GM19328 (cell line): ENCODE results near the gene SLC22A23.

Experiments
- ATAC-seq: cut with Tn5 transposase; IDR thresholded peaks from one replicate; pipeline ENCODE4 v1.9.1; 2021; ENCODE audit warnings: mild to moderate bottlenecking, moderate library complexity; ENCODE audit not compliant: unreplicated experiment

SLC22A23 gene

DNA sequence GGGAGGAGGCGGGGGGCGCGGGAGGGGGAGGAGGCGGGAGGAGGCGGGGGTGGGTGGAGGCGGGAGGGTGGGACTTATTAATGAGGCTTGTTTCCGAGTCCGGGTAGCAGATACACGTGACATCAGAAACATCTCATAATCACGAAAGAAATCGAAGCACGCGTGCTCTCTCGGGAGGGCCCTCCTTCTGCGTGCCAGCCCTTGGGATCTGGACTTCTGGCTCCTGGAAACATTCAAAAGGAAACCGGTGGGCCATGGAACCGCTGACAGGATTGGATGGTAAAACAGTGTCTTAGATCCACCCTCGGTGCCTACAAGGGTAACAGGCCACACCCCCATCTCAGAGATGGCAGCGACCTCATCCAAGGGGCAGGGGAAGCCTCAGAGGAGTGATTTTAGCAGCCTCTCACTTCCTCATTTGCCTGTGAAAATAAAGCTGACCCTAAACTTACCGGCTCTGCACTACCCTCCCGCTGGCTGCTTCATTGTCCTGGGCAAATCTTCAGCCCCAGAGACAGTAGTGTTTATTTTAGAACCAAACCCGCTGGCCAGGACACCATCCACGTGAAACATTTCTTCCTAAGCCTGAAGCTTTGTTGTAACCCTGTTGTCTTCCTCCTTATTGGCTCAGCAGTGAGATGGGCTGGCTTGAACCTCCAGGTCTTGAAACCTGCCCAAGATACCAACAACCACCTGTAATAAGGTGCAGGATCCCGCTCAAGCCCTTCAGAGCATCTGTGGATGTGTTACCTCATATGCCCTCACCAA is 100.6 kb downstream of the SLC22A23 start:
- ATAC-seq = no peak

DNA sequence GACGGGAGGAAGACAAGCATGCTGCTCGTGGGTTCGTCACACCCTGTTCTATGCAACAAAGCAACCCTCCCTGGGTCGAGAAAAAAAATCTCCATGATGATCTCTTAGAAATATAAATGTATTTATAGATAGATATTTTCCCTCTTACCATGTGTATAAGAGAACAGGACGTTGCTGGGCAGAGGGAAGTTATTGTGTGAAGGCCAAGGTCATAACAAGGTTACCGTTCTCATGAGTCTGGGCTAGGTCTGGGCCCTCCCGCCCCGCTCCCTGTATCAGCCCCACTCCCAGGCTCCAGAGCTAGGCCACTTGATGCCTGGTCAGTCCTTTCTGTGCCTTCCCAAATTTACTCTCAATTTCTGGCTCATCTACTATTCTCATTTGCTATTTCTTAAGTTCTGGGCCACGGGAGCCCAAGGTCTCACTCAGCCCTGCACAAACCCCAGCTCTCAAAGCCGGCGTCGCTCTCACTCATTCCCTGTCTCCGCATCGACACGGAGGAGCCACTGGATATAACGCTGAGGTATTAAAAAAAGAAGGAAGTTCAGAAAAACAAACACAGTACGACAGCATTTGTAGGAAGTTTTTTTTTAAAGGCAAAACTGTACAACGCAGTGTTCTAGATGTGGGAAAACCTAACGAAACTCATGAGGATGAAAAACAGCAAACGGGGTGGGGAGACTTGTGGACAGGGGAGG is 101.3 kb downstream of the SLC22A23 start:
- no peak for ATAC-seq

- no peak for ATAC-seq
These were observed 101.9 kb downstream of the SLC22A23 start for GRCh38 chr6:3355011-3355357.

- no peak for ATAC-seq
These were observed 102.9 kb downstream of the SLC22A23 start for GRCh38 chr6:3353939-3354338.

DNA sequence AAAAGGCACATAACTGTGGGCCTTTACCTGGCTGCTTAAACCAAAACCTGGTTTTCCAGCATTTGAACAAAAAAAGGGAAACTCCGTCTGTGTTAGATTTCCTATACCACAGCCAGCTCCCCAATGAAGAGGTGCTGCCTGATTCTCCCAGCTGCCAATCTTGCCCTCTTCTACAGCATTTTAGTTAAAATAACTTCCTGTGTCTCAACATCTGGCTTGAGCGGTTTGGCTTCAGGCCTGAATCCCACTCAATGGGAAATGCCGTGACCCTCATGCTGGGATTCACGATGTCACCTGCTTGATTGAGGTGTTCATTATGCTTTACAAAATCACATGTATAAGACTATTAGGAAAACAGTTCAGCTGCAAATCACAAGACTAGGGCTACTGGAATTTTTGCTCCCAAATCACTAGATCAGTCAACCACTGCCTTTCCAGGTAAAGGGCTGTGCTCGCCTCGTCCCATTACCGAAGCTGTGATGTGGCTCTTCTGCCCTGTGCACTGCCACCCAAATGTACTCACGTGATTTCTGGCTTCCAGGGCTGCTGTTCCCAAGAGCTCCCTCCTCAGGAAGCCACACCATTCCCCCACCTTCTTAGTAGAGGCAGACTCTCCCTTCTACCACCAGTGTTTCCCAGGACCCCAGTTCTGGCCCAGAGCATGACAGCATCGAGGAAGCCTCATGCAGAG is 103.5 kb downstream of the SLC22A23 start:
- ATAC-seq = no peak

- ATAC-seq = no peak
These were observed 104.2 kb downstream of the SLC22A23 start for GRCh38 chr6:3352678-3353077.

DNA sequence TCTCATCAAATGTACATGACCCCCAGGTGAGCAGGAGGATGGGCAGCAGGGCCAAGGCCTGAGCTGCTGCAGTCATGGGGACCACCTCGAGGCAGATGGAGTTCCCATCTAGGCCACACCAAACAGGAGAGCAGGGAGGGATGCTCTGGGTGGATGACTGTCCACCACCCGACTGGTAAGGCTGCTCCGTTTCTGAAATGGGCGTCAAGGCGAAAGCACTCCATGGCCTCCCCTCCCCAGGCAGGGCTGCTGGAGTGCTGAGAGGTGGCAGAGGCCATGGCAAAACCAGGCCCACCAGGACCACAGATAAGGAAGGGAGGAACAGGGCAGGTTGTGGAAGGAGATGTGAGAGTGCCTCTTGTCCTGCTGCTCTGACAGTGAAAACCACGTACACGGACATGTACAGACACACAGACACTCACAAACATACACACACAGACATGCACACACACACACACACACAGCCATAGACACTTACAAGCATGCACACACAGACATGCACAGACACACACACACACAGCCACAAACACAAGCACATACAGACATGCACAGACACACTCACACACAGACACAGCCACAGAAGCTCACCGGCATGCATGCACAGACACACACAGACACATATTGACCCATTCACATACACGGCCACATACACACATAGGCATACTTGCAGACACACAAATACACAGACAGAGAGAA is 104.9 kb downstream of the SLC22A23 start:
- ATAC-seq = no peak

- no peak for ATAC-seq
These were observed 105.7 kb downstream of the SLC22A23 start for GRCh38 chr6:3351105-3351676.

- no peak for ATAC-seq
These were observed 106.5 kb downstream of the SLC22A23 start for GRCh38 chr6:3350252-3350796.

- no peak for ATAC-seq
These were observed 107.2 kb downstream of the SLC22A23 start for GRCh38 chr6:3349388-3350251.

DNA sequence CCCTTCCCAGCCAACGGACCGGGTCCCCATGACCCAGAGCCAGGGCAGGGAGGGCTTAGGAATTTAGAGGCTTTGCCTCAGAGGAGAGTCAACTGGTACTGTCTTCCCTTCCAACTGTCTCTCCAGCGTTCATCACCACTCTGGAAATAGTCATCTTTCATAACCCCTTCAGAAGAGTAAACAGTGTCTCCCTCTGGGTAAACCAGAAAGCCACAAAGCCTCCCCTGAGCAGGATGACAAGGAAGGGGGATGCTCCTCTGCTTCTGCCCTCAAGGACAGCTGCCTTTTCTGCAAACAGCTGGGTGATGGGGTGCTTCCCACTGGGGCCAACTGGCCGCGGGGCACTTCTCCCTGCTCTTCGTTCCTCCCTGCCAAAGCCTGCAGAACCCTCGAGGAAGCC is 108.0 kb downstream of the SLC22A23 start:
- no peak for ATAC-seq

GRCh38 chr6:3347826-3348225 is 109.0 kb downstream of the SLC22A23 start:
- ATAC-seq = no peak

DNA sequence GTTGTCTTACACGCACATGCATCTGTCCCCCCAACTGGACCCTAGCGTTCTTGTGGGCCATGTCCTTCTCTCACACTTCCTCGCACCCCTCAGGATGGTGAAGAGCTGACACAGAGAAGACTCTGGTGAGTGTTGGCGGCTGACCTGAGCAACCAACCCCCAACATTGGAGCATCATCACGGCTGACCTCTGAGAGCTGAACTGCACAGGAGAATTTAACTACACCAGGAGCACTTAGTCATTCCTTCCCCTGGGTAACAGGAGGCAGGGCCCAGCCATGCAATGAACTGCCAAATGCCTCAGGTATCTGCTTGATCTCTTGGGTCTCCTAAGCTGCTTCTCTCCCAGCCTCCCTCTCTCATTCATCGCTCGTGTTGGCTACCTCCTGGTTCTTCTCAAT is 109.6 kb downstream of the SLC22A23 start:
- no peak for ATAC-seq

GRCh38 chr6:3346476-3346875 is 110.4 kb downstream of the SLC22A23 start:
- ATAC-seq = no peak

DNA sequence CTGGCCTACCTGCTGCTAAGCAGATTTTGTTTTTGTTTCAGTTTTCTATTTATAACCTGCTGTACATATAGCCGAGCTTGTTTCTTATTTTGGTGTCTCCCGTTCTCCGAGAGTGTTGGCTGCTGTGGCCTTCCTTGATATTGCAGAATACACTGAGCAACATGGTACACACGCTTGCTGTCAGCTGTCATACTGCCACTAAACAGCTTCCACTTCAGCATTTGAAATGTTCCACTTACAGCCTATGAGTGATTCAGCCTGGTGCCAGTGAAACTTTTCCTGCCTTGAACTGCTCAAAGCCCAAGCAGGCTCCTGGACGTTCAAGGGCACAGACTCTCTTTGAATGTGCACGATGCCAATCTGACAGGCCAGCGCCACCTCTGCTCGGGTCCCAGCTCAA is 111.0 kb downstream of the SLC22A23 start:
- ATAC-seq = no peak

GRCh38 chr6:3343089-3343883 is 113.6 kb downstream of the SLC22A23 start:
- no peak for ATAC-seq

- no peak for ATAC-seq
These were observed 115.4 kb downstream of the SLC22A23 start for GRCh38 chr6:3341467-3341866.

DNA sequence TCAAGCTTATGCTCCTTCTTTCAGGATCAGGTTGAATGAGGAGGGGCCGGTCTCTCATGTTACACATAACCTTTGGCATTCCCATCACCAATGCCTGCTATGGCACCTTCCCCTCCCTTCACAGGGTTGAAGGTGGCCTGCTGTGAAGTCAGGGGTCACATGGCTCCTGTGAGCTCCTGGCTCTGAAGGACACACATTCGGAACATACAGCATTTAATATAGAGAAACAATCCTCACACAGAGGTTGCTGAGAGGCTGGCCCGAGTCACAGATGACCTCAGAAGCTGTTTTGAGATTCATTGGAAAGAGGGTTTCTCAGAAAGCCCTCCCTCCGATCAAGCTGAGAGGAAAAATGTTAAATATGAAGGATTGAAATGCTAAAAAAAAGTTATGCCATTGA is 116.0 kb downstream of the SLC22A23 start:
- ATAC-seq = no peak

- no peak for ATAC-seq
These were observed 116.5 kb downstream of the SLC22A23 start for GRCh38 chr6:3340358-3340802.
